ENCODE measurements around the gene COPG1. TPM values are rescaled to one million over a fixed set of nuclear protein-coding genes. Genes with fewer than 3 reads are reported as not detected.

Gene COPG1
- total RNA-seq, 1 donor from 2014 or later, result 159 TPM

DNA sequence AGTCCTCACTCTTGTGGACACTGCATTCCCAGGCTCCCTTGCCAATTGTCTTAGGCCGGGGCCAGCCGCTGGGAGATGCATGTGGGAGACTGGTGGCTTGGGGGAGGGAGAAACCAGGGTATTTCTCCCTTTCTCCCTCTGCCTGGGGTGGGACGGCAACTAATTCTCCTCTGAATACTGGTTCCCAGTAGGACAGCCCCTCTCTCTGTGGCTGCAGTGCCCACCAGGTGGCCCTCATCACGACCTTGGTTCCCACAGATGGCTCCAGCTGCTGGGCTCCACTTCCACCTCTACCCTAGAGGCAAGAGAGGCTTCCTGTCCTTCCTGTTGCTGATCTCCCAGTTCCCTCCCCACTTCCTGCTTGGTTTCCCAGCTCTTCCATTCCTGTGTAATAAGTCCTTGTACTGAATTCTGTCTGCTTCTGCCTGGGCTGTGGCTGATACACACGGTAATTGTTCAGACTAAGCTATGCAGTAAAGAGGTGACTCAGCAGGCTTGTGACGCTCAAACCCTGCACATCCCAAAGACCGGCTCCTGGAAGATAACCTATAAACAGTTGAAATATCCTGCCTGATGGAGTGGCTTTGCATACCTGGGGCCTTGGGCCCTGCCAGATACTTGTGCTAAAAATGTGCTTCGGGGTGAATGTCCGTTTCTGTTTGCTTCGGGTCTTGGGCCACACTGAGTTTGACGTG lies 20.4 kb upstream of the COPG1 start:
- H3K36me3 ChIP-seq (ENCODE audit: control insufficient read depth, insufficient read depth, low read length), result no peaks in the 10 kb centered on the region
- no peaks in the 10 kb centered on the region for H3K27me3 ChIP-seq (ENCODE audit: control insufficient read depth, insufficient read depth, low read length)
- no peak for TF ChIP-seq CTCF (IDR thresholded peaks at IDR 0.05; ENCODE audit: insufficient read depth, low read length, poor library complexity, severe bottlenecking)
- no peak for DNase-seq (ENCODE audit: low read depth)
- H3K4me3 ChIP-seq (ENCODE audit: low read depth, low read length), result no peak overlapping the region

DNA sequence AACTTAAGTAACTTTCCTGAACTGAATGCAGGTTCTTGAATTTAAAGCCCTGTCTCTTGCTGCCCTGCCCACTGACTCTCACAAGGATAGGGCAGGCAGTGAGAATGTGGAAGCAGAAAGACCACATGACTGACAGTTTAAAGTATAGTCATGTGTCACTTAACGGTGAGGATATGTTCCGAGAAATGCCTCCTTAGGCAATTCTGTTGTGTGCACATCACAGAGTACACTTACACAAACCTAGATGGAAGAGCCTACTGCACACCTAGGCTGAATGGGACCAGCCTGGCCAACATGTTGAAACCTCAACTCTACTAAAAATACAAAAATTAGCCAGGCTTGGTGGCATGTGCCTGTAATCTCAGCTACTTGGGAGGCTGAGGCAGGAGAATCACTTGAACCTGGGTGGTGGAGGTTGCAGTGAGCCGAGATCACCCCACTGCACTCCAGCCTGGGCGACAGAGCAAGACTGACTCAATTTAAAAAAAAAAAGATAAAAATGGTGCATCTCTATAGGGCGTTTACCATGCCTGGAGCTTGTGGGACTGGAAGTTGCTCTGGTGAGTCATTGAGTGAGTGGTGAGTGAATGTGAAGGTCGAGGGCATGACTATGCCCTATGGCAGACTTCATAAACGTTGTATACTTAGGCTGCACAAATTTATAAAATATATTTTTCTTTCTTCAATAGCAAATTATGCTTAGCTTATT lies 18.9 kb upstream of the COPG1 start:
- no peak overlapping the region for H3K4me3 ChIP-seq (ENCODE audit: low read depth, low read length)
- peak; percentile 63 for DNase-seq (ENCODE audit: low read depth)
- no peaks in the 10 kb centered on the region for H3K36me3 ChIP-seq (ENCODE audit: control insufficient read depth, insufficient read depth, low read length)
- TF ChIP-seq CTCF (IDR thresholded peaks at IDR 0.05; ENCODE audit: insufficient read depth, low read length, poor library complexity, severe bottlenecking), result no peak
- H3K27me3 ChIP-seq (ENCODE audit: control insufficient read depth, insufficient read depth, low read length), result no peaks in the 10 kb centered on the region

DNA sequence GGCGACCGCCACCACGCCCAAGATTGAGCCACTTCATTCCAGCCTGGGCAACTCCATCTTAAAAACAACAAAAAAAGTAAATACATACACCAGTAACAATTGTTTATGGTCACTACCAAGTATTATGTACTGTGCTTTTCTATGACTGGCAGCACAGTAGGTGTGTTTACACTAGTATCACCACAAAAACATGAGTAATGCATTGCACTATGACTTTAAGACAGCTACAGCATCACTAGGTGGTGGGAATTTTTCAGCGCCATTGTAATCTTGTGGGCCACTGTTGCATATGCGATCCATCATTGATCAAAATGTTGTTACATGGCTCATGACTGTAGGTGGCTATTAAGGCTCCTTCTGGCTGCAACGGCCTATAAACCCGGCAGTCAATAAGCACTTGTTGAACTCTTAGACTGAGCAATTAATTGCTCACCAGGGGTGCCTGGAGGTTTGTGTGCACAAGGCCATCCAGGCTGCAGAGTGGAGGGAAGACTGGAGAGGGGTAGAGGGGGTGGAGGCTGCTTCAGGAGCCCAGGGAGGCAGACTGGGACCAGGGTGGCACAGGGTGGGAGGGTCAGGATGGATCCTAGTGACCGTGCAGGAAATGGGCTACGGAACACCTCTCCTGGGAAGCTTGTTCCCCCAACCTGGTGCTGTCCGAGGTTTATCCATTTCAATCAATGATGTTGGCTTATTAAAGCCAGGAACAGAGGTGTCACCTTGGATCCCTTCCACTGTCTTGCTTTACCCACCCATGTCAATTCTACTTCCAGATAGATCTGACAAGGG lies 17.9 kb upstream of the COPG1 start:
- no peak for DNase-seq (ENCODE audit: low read depth)
- no peak for TF ChIP-seq CTCF (IDR thresholded peaks at IDR 0.05; ENCODE audit: insufficient read depth, low read length, poor library complexity, severe bottlenecking)
- H3K27me3 ChIP-seq (ENCODE audit: control insufficient read depth, insufficient read depth, low read length), result no peaks in the 10 kb centered on the region
- H3K36me3 ChIP-seq (ENCODE audit: control insufficient read depth, insufficient read depth, low read length), result no peaks in the 10 kb centered on the region
- H3K4me3 ChIP-seq (ENCODE audit: low read depth, low read length), result no peak overlapping the region

GRCh38 chr3:129233538-129233937 lies 15.9 kb upstream of the COPG1 start:
- TF ChIP-seq CTCF (IDR thresholded peaks at IDR 0.05; ENCODE audit: insufficient read depth, low read length, poor library complexity, severe bottlenecking), result no peak
- no peaks in the 10 kb centered on the region for H3K36me3 ChIP-seq (ENCODE audit: control insufficient read depth, insufficient read depth, low read length)
- no peak for DNase-seq (ENCODE audit: low read depth)
- no peaks in the 10 kb centered on the region for H3K27me3 ChIP-seq (ENCODE audit: control insufficient read depth, insufficient read depth, low read length)
- H3K4me3 ChIP-seq (ENCODE audit: low read depth, low read length), result no peak overlapping the region

DNA sequence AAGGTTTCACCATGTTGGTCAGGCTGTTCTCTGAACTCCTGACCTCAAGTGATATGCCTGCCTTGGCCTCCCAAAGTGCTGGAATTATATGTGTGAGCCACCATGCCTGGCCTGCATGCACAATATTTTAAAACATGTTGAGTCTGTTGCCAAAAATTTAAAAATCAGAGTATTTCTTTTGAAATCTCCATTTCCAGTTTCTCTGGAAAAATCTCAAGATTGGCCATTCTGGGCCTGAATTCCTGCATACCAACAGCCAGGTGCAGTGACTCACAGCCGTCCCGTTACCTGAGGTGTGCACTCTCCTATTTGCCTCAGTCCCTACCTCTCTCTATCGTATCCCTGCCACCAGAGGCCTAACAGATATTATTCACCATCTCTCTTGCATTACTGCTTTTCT lies 15.0 kb upstream of the COPG1 start:
- Histone ChIP-seq H3K4me3 (ENCODE audit: low read depth, low read length) (no peak overlapping the region), H3K27me3 (ENCODE audit: control insufficient read depth, insufficient read depth, low read length) (no peaks in the 10 kb centered on the region), H3K36me3 (ENCODE audit: control insufficient read depth, insufficient read depth, low read length) (no peaks in the 10 kb centered on the region)
- DNase-seq (ENCODE audit: low read depth), result no peak
- TF ChIP-seq CTCF (IDR thresholded peaks at IDR 0.05; ENCODE audit: insufficient read depth, low read length, poor library complexity, severe bottlenecking), result no peak
